PFSK-1 (cell line): ENCODE measurements around the gene NAB1.

Experiments
- FOXP2 ChIP-seq: optimal IDR thresholded peaks from 2 replicates; pipeline ENCODE3; 2011; ENCODE audit warnings: borderline replicate concordance, control low read depth, inconsistent platforms; ENCODE audit not compliant: insufficient read depth; ENCODE audit errors: extremely low read length, extremely low read depth
- POLR2AphosphoS5 ChIP-seq: IDR thresholded peaks from 2 replicates; pipeline ENCODE4 v1.6.1; 2012; ENCODE audit warnings: low read depth, mild to moderate bottlenecking, control low read depth, low read length, moderate library complexity
- SIN3A ChIP-seq: IDR thresholded peaks from 2 replicates; pipeline ENCODE4 v1.6.1; 2012; ENCODE audit warnings: mild to moderate bottlenecking, low read length, moderate library complexity, borderline replicate concordance; ENCODE audit not compliant: insufficient read depth
- TAF1 ChIP-seq: IDR thresholded peaks from 2 replicates; pipeline ENCODE4 v1.6.1; 2012; ENCODE audit warnings: low read length, control low read depth, borderline replicate concordance; ENCODE audit not compliant: insufficient read depth
- TF ChIP-seq, protein P1 (sequence below), 2 experiments: IDR thresholded peaks; 2 replicates each; pipeline versions ENCODE4 v1.6.1 to v1.8.0; 2011 to 2012; ENCODE audit warnings: low read depth in 2 of 2, low read length in 2 of 2, control low read depth in 1 of 2, inconsistent platforms in 1 of 2, mild to moderate bottlenecking in 1 of 2, moderate library complexity in 1 of 2; ENCODE audit not compliant: insufficient read depth in 1 of 2

DNA sequence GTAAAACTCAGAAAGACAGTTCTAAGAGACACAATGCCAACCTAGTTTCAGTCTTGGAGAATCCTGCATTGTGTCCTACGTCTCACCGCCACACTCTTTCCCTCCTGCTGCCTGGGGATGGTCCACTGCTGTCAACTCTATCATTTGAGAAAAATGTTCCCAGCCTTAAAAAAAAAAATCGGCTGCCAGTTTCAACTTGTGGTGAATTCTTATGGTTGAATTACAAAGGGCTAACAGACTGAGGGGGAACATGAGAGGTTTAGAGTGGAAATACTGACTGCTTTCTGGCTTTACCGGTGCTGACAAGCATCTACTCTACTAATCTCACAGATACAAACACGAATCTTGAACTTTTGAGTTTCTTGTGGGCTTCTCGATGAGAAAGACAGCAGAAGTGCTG is 74.0 kb downstream of the NAB1 start:
- TF ChIP-seq SIN3A (no peak), POLR2AphosphoS5 (no peak), FOXP2 (no peak), TAF1 (no peak)
- TF ChIP-seq, protein P1, sequence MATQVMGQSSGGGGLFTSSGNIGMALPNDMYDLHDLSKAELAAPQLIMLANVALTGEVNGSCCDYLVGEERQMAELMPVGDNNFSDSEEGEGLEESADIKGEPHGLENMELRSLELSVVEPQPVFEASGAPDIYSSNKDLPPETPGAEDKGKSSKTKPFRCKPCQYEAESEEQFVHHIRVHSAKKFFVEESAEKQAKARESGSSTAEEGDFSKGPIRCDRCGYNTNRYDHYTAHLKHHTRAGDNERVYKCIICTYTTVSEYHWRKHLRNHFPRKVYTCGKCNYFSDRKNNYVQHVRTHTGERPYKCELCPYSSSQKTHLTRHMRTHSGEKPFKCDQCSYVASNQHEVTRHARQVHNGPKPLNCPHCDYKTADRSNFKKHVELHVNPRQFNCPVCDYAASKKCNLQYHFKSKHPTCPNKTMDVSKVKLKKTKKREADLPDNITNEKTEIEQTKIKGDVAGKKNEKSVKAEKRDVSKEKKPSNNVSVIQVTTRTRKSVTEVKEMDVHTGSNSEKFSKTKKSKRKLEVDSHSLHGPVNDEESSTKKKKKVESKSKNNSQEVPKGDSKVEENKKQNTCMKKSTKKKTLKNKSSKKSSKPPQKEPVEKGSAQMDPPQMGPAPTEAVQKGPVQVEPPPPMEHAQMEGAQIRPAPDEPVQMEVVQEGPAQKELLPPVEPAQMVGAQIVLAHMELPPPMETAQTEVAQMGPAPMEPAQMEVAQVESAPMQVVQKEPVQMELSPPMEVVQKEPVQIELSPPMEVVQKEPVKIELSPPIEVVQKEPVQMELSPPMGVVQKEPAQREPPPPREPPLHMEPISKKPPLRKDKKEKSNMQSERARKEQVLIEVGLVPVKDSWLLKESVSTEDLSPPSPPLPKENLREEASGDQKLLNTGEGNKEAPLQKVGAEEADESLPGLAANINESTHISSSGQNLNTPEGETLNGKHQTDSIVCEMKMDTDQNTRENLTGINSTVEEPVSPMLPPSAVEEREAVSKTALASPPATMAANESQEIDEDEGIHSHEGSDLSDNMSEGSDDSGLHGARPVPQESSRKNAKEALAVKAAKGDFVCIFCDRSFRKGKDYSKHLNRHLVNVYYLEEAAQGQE (IDR thresholded peaks at IDR 0.05; ENCODE audit: insufficient read depth in 1 of 2, low read depth in 2 of 2, low read length in 2 of 2): no peak
